GM12878 (cell line): ENCODE results near the gene ATP2C1. TPM values are rescaled to one million over a fixed set of nuclear protein-coding genes. Genes with fewer than 3 reads are reported as not detected.

ENCODE experiments used
- ATAC-seq: fragments of 200-7000 bp; cut with Tn5 transposase; 3 replicates; pipeline ENCODE4 v1.9.1; 2020; ENCODE audit warnings: mild to moderate bottlenecking, moderate library complexity
- BruUV-seq: library from RNA; stranded (reverse); fragments of 400-500 nt; replicated peaks from 2 replicates; lab custom pipeline; 2021; lab: Mats Ljungman, UMichigan
- CTCF ChIA-PET: fragments of 300-600 bp; sonication (Branson Sonifier 250); formaldehyde crosslinking; extraction: SDS; loops from one replicate; lab custom pipeline; 2021; ENCODE audit warnings: inconsistent platforms; lab: Yijun Ruan, JAX
- POLR2A ChIA-PET: fragments of 350-600 bp; formaldehyde crosslinking; extraction: SDS; loops from one replicate; lab custom pipeline; 2021; ENCODE audit warnings: inconsistent platforms; lab: Charles Lee
- RAD21 ChIA-PET: fragments of 300-600 bp; sonication (Branson Sonifier 250); formaldehyde crosslinking; loops from one replicate; lab custom pipeline; 2023; ENCODE audit warnings: antibody characterized with exemption; ENCODE audit not compliant: unreplicated experiment; lab: Charles Lee
- SMC1A ChIA-PET: fragments of 300-600 bp; sonication (Branson Sonifier 250); formaldehyde crosslinking; loops from one replicate; lab custom pipeline; 2023; ENCODE audit not compliant: unreplicated experiment, uncharacterized antibody; lab: Charles Lee
- DNase-seq: peaks from one replicate; pipeline ENCODE4 v3.0.0-alpha.2; 2011; ENCODE audit warnings: low read depth, low spot score
- FAIRE-seq: peaks from 3 replicates; lab custom pipeline; 2011; peaks lifted over from hg19 to GRCh38; lab: Jason Lieb, UNC
- H2AFZ ChIP-seq: 2 replicates; pipeline ENCODE4 v1.6.0; 2011; ENCODE audit warnings: low read depth, low read length, control low read depth; ENCODE audit not compliant: control insufficient read depth
- H3K27ac ChIP-seq: 2 replicates; pipeline ENCODE4 v1.5.1; 2011; ENCODE audit warnings: control low read depth; ENCODE audit not compliant: control insufficient read depth, insufficient read depth
- H3K27me3 ChIP-seq, 2 experiments: replicated peaks in 1 of 2; 2 replicates each; pipeline versions ENCODE4 v1.6.0 to v1.6.1; 2011; ENCODE audit warnings: low read length in 1 of 2; ENCODE audit not compliant: control insufficient read depth in 2 of 2, insufficient read depth in 2 of 2
- H3K36me3 ChIP-seq, 2 experiments: 2 replicates each; pipeline ENCODE4 v1.5.1; 2011; ENCODE audit warnings: low read length in 1 of 2; ENCODE audit not compliant: control insufficient read depth in 2 of 2, insufficient read depth in 2 of 2
- H3K4me1 ChIP-seq: 2 replicates; pipeline ENCODE4 v1.6.1; 2011; ENCODE audit warnings: mild to moderate bottlenecking, low read length, moderate library complexity, mixed read lengths; ENCODE audit not compliant: control insufficient read depth, insufficient read depth
- H3K4me2 ChIP-seq: 2 replicates; pipeline ENCODE4 v1.6.0; 2011; ENCODE audit warnings: control low read depth; ENCODE audit not compliant: control insufficient read depth, insufficient read depth
- H3K4me3 ChIP-seq: fragments of 200-600 bp; sonication (generic); 2 replicates; pipeline ENCODE4 v1.5.1; 2016
- H3K79me2 ChIP-seq: 2 replicates; pipeline ENCODE4 v1.6.0; 2011; ENCODE audit warnings: low read length; ENCODE audit not compliant: control insufficient read depth, insufficient read depth
- H3K9ac ChIP-seq: 2 replicates; pipeline ENCODE4 v1.8.0; 2011; ENCODE audit warnings: low read length, control low read depth, mixed read lengths; ENCODE audit not compliant: control insufficient read depth, insufficient read depth
- H3K9me3 ChIP-seq: replicated peaks from 3 replicates; pipeline ENCODE4 v1.5.1; 2011; ENCODE audit warnings: mild to moderate bottlenecking, low read length; ENCODE audit not compliant: control insufficient read depth, insufficient read depth
- H4K20me1 ChIP-seq: 2 replicates; pipeline ENCODE4 v1.6.0; 2011; ENCODE audit not compliant: control insufficient read depth, insufficient read depth
- HDGF ChIP-seq: fragments of 450-650 bp; IDR thresholded peaks from 2 replicates; pipeline ENCODE4 v1.6.1; 2016; ENCODE audit warnings: antibody characterized with exemption
- JUNB ChIP-seq: IDR thresholded peaks from 2 replicates; pipeline ENCODE4 v1.6.1; 2016; ENCODE audit warnings: antibody characterized with exemption, mild to moderate bottlenecking
- PAX8 ChIP-seq: fragments of 450-650 bp; IDR thresholded peaks from 2 replicates; pipeline ENCODE4 v1.6.1; 2017; ENCODE audit warnings: mild to moderate bottlenecking, moderate library complexity
- SKIL ChIP-seq: fragments of 450-650 bp; IDR thresholded peaks from 2 replicates; pipeline ENCODE4 v1.6.1; 2017; ENCODE audit warnings: mild to moderate bottlenecking, low read depth, inconsistent platforms; ENCODE audit not compliant: poor library complexity, severe bottlenecking
- STAT1 ChIP-seq: fragments of 450-650 bp; conservative IDR thresholded peaks from 2 replicates; pipeline ENCODE4 v1.6.1; 2014; ENCODE audit warnings: antibody characterized with exemption, mild to moderate bottlenecking
- ZSCAN29 ChIP-seq: fragments of 450-650 bp; IDR thresholded peaks from 2 replicates; pipeline ENCODE4 v1.6.1; 2017; ENCODE audit warnings: mild to moderate bottlenecking, moderate library complexity
- WGBS: methylation state at CpG from one replicate; pipeline ENCODE4 v1.1.6; 2016; ENCODE audit warnings: low lambda C conversion rate; ENCODE audit not compliant: insufficient replicate concordance, insufficient coverage; ENCODE audit errors: missing lambda C conversion rate; 5-methylcytosine and 5-hydroxymethylcytosine counted together
- in situ Hi-C: fragments of 300-500 bp; cut with MboI; formaldehyde crosslinking; loops from 9 replicates; pipeline ENCODE4 v1.14.3; 2018; ENCODE audit warnings: mixed read lengths
- intact Hi-C: fragments of 100-400 bp; cut with micrococcal nuclease; formaldehyde crosslinking; loops from one replicate; pipeline ENCODE4 v1.14.2; 2022; ENCODE audit not compliant: unreplicated experiment
- polyA plus RNA-seq, 11 experiments: library from polyadenylated mRNA; depleted of rRNA in 4 of 11; unstranded in 6 of 11; stranded (reverse) in 5 of 11; fragments of >200 nt; fragmentation: Nextera tagmentation in 4 of 11; fragmentation: Illumina TruSeq in 1 of 11; extraction: Ambion mirVana in 4 of 11; extraction: Trizol in 1 of 11; gene quantifications; 1 replicate in 1 of 11; 2 replicates in 10 of 11; pipeline versions ENCODE4 v1.2.1 to v1.2.3, GENCODE V29; 2011 to 2016; ENCODE audit warnings: inconsistent platforms in 2 of 11, missing spikeins in 2 of 11, low read depth in 1 of 11
- total RNA-seq, 4 experiments: library from RNA; depleted of rRNA in 3 of 4; stranded (reverse); fragments of >200 nt in 3 of 4; fragmentation: Illumina TruSeq in 1 of 4; extraction: Trizol in 1 of 4; gene quantifications; 2 replicates each; pipeline versions ENCODE4 v1.2.1 to v1.2.3, GENCODE V29; 2013 to 2021

ATP2C1 gene
- total and polyA plus RNA-seq, 10 of the 15 experiments (the other 5 are each of a cell fraction or from before 2014, with no cell fraction given) = 20.6 to 116 (median 55.1) TPM

- H2AFZ ChIP-seq = no peak overlapping the region
- ATAC-seq (no peak), DNase-seq (no peak), FAIRE-seq (no peak)
- no peak for TF ChIP-seq JUNB
- TF ChIP-seq SKIL = no peak
- no peak for TF ChIP-seq HDGF
- TF ChIP-seq STAT1 = no peak
- no peak for TF ChIP-seq ZSCAN29
- no peak for TF ChIP-seq PAX8
- H3K36me3 ChIP-seq = peaks cover 2 to 23% of the 10 kb centered on the region in 2 experiments
- WGBS = 48% methylated on average over 1 of the region's 1 CpG
- H3K9ac ChIP-seq = no peak overlapping the region
- H3K27ac ChIP-seq = no peak overlapping the region
- ChIA-PET SMC1A (interaction anchor here (1.4 kb wide), 1 partner anchor 10 kb away, joined by 3 read pairs; no protein-coding TSS in a partner anchor), RAD21 (no interaction called here), CTCF (no interaction called here), POLR2A (no interaction called here)
- no peaks in the 10 kb centered on the region for H3K9me3 ChIP-seq
- no peak overlapping the region for H3K4me2 ChIP-seq
- in situ Hi-C loops = no loop called here
- no TSS peak for BruUV-seq
- H3K4me1 ChIP-seq = no peaks in the 10 kb centered on the region
- H3K4me3 ChIP-seq = no peak overlapping the region
- H3K27me3 ChIP-seq = no peaks in the 10 kb centered on the region
- intact Hi-C loops = no loop called here
- no peaks in the 10 kb centered on the region for H4K20me1 ChIP-seq
- no peaks in the 10 kb centered on the region for H3K79me2 ChIP-seq
These were observed 115.8 kb downstream of the ATP2C1 start for GRCh38 chr3:131009698-131010097.
